Measurements from ENCODE around the gene ANTXR1.
"Not testable (repeated sequence)": the region's sequence is repeated elsewhere in the genome, so short reads cannot be mapped to it uniquely, and the experiment has no call there.

Gene ANTXR1

GRCh38 chr2:69255760-69256159 is 242.8 kb downstream of the ANTXR1 start:
- H3K4me3 ChIP-seq (ENCODE audit: low read depth, low read length), result no peak overlapping the region
- no peak for TF ChIP-seq CTCF (IDR thresholded peaks at IDR 0.05; ENCODE audit: low read depth, low read length, missing control alignments)
- in situ Hi-C loops (cut with HindIII; ENCODE audit: low sequenced_read_pairs), result no loop called here
- DNase-seq (ENCODE audit: low read depth), result no peak

- H3K4me3 ChIP-seq (ENCODE audit: low read depth, low read length); in situ Hi-C loops (cut with HindIII; ENCODE audit: low sequenced_read_pairs); DNase-seq (ENCODE audit: low read depth): not testable (repeated sequence)
Observed at GRCh38 chr2:69259994-69260591, 247.1 kb downstream of the ANTXR1 start.

GRCh38 chr2:69260666-69261065 is 247.7 kb downstream of the ANTXR1 start:
- no peak for DNase-seq (ENCODE audit: low read depth)

GRCh38 chr2:69269330-69269729 is 256.4 kb downstream of the ANTXR1 start:
- no peak overlapping the region for H3K4me3 ChIP-seq (ENCODE audit: low read depth, low read length)
- in situ Hi-C loops (cut with HindIII; ENCODE audit: low sequenced_read_pairs), result no loop called here
- TF ChIP-seq CTCF (IDR thresholded peaks at IDR 0.05; ENCODE audit: low read depth, low read length, missing control alignments), result no peak
- DNase-seq (ENCODE audit: low read depth), result no peak

More at GRCh38 chr2:69260666-69261065, 247.7 kb downstream of the ANTXR1 start:
- H3K4me3 ChIP-seq (ENCODE audit: low read depth, low read length), result no peak overlapping the region
- in situ Hi-C loops (cut with HindIII; ENCODE audit: low sequenced_read_pairs), result no loop called here
- TF ChIP-seq CTCF (IDR thresholded peaks at IDR 0.05; ENCODE audit: low read depth, low read length, missing control alignments), result no peak

GRCh38 chr2:69271831-69272257 is 258.9 kb downstream of the ANTXR1 start:
- DNase-seq (ENCODE audit: low read depth), result peak; percentile 58
- H3K4me3 ChIP-seq (ENCODE audit: low read depth, low read length), result no peak overlapping the region
- in situ Hi-C loops (cut with HindIII; ENCODE audit: low sequenced_read_pairs), result no loop called here
- TF ChIP-seq CTCF (IDR thresholded peaks at IDR 0.05; ENCODE audit: low read depth, low read length, missing control alignments), result no peak

GRCh38 chr2:69272803-69273471 is 260.0 kb downstream of the ANTXR1 start:
- in situ Hi-C loops (cut with HindIII; ENCODE audit: low sequenced_read_pairs), result no loop called here
- H3K4me3 ChIP-seq (ENCODE audit: low read depth, low read length), result no peak overlapping the region
- TF ChIP-seq CTCF (IDR thresholded peaks at IDR 0.05; ENCODE audit: low read depth, low read length, missing control alignments), result no peak
- no peak for DNase-seq (ENCODE audit: low read depth)

- in situ Hi-C loops (cut with HindIII; ENCODE audit: low sequenced_read_pairs), result no loop called here
- DNase-seq (ENCODE audit: low read depth), result no peak
- TF ChIP-seq CTCF (IDR thresholded peaks at IDR 0.05; ENCODE audit: low read depth, low read length, missing control alignments), result no peak
- H3K4me3 ChIP-seq (ENCODE audit: low read depth, low read length), result no peak overlapping the region
Observed at GRCh38 chr2:69275490-69275889, 262.5 kb downstream of the ANTXR1 start.
